OCI-LY1 (cell line): ENCODE data around the gene SLC7A7.

Experiments
- H2AFZ ChIP-seq: fragments of 200-600 bp; sonication (generic), shearing (Covaris generic); 2 replicates; pipeline ENCODE4 v1.6.0; 2014; ENCODE audit warnings: antibody characterized with exemption, mild to moderate bottlenecking, low read length
- H3F3A ChIP-seq: fragments of 200-600 bp; sonication (generic), shearing (Covaris generic); 2 replicates; pipeline ENCODE4 v1.6.0; 2014; ENCODE audit warnings: mild to moderate bottlenecking, antibody characterized with exemption, low read length, moderate library complexity; ENCODE audit not compliant: insufficient read depth
- H3K27ac ChIP-seq: fragments of 200-600 bp; sonication (generic); 2 replicates; pipeline ENCODE4 v1.5.1; 2014; ENCODE audit warnings: low read length, mixed run types, mild to moderate bottlenecking, low read depth; ENCODE audit not compliant: poor library complexity, severe bottlenecking
- H3K27me3 ChIP-seq: fragments of 200-600 bp; sonication (generic); 2 replicates; pipeline ENCODE4 v1.6.0; 2014; ENCODE audit warnings: antibody characterized with exemption, mild to moderate bottlenecking, low read length, moderate library complexity; ENCODE audit not compliant: insufficient read depth
- H3K36me3 ChIP-seq: fragments of 200-600 bp; sonication (generic); 2 replicates; pipeline ENCODE4 v1.6.1; 2014; ENCODE audit warnings: mild to moderate bottlenecking, antibody characterized with exemption, low read length, moderate library complexity, mixed read lengths; ENCODE audit not compliant: insufficient read depth
- H3K4me1 ChIP-seq: fragments of 200-600 bp; sonication (generic); 2 replicates; pipeline ENCODE4 v1.5.1; 2014; ENCODE audit warnings: mild to moderate bottlenecking, low read length, moderate library complexity; ENCODE audit not compliant: insufficient read depth, severe bottlenecking
- H3K4me2 ChIP-seq: fragments of 200-600 bp; sonication (generic), shearing (Covaris generic); 2 replicates; pipeline ENCODE4 v1.6.1; 2014; ENCODE audit warnings: low read length
- H3K4me3 ChIP-seq: fragments of 200-600 bp; sonication (generic); 2 replicates; pipeline ENCODE4 v1.5.1; 2014; ENCODE audit warnings: low read length, low read depth, mild to moderate bottlenecking, mixed read lengths; ENCODE audit not compliant: poor library complexity, severe bottlenecking
- H3K79me2 ChIP-seq: fragments of 200-600 bp; shearing (Covaris generic); 2 replicates; pipeline ENCODE4 v1.6.1; 2016; ENCODE audit warnings: mixed run types, low read length, mixed read lengths; ENCODE audit not compliant: insufficient read depth
- H3K9ac ChIP-seq: fragments of 200-600 bp; sonication (generic), shearing (Covaris generic); 2 replicates; pipeline ENCODE4 v1.6.1; 2014; ENCODE audit warnings: mild to moderate bottlenecking, low read length, mixed read lengths
- H3K9me2 ChIP-seq: fragments of 200-600 bp; sonication (generic), shearing (Covaris generic); 2 replicates; pipeline ENCODE4 v1.6.1; 2014; ENCODE audit warnings: low read depth, mild to moderate bottlenecking, low read length, mixed read lengths
- H3K9me3 ChIP-seq: fragments of 200-600 bp; shearing (Covaris generic); 2 replicates; pipeline ENCODE4 v1.6.1; 2014; ENCODE audit warnings: low read length, mixed read lengths
- H4K20me1 ChIP-seq: fragments of 200-600 bp; sonication (generic), shearing (Covaris generic); 2 replicates; pipeline ENCODE4 v1.6.0; 2016; ENCODE audit warnings: mild to moderate bottlenecking, low read length; ENCODE audit not compliant: insufficient read depth
- CTCF ChIP-seq: fragments of 200-600 bp; sonication (generic), shearing (Covaris generic); IDR thresholded peaks from 2 replicates; pipeline ENCODE4 v1.5.1; 2017; ENCODE audit warnings: mild to moderate bottlenecking, antibody characterized with exemption, low read length, moderate library complexity, mixed read lengths
- EZH2 ChIP-seq: fragments of 200-600 bp; sonication (generic), shearing (Covaris generic); IDR thresholded peaks from 2 replicates; pipeline ENCODE4 v1.8.0; 2017; ENCODE audit warnings: borderline replicate concordance, mixed run types, mild to moderate bottlenecking, antibody characterized with exemption, low read length, moderate library complexity, mixed read lengths

Gene SLC7A7

GRCh38 chr14:22792158-22792557 lies 23.1 kb downstream of the SLC7A7 start:
- H3K9me2 ChIP-seq = no peaks in the 10 kb centered on the region
- TF ChIP-seq EZH2 = no peak
- TF ChIP-seq CTCF = no peak
- no peak overlapping the region for H2AFZ ChIP-seq
- no peak overlapping the region for H3K4me3 ChIP-seq
- H3K9me3 ChIP-seq = peaks cover 4% of the 10 kb centered on the region; the same call in 1 of the 2 replicates
- H3F3A ChIP-seq = no peaks in the 10 kb centered on the region
- H3K36me3 ChIP-seq = peaks cover 8% of the 10 kb centered on the region; the same call in 1 of the 2 replicates
- no peaks in the 10 kb centered on the region for H4K20me1 ChIP-seq
- H3K79me2 ChIP-seq = no peaks in the 10 kb centered on the region
- no peak overlapping the region for H3K4me2 ChIP-seq
- no peak overlapping the region for H3K27ac ChIP-seq
- peaks cover 42% of the 10 kb centered on the region for H3K4me1 ChIP-seq
- no peaks in the 10 kb centered on the region for H3K27me3 ChIP-seq
- H3K9ac ChIP-seq = no peak overlapping the region

GRCh38 chr14:22791301-22791700 lies 23.9 kb downstream of the SLC7A7 start:
- no peak for TF ChIP-seq EZH2
- TF ChIP-seq CTCF = no peak
- H2AFZ ChIP-seq = peak overlapping the region; percentile 88

GRCh38 chr14:22786685-22787084 lies 28.6 kb downstream of the SLC7A7 start:
- Histone ChIP-seq H3K27ac (no peak overlapping the region), H3K4me1 (peaks cover 31% of the 10 kb centered on the region), H3K9me2 (no peaks in the 10 kb centered on the region), H4K20me1 (no peaks in the 10 kb centered on the region), H3K9ac (no peak overlapping the region), H3K4me3 (no peak overlapping the region), H3K9me3 (no peaks in the 10 kb centered on the region), H3K36me3 (no peaks in the 10 kb centered on the region), H3K79me2 (no peaks in the 10 kb centered on the region), H3F3A (no peaks in the 10 kb centered on the region), H3K4me2 (no peak overlapping the region), H3K27me3 (no peaks in the 10 kb centered on the region), H2AFZ (no peak overlapping the region)
- TF ChIP-seq CTCF = no peak
- TF ChIP-seq EZH2 = no peak

More at GRCh38 chr14:22791301-22791700, 23.9 kb downstream of the SLC7A7 start:
- H4K20me1 ChIP-seq = no peaks in the 10 kb centered on the region
- H3K9me2 ChIP-seq = no peaks in the 10 kb centered on the region
- H3K4me2 ChIP-seq = no peak overlapping the region
- no peaks in the 10 kb centered on the region for H3K27me3 ChIP-seq
- H3K4me1 ChIP-seq = peaks cover 44% of the 10 kb centered on the region
- peaks cover 4% of the 10 kb centered on the region; the same call in 1 of the 2 replicates for H3K9me3 ChIP-seq
- no peak overlapping the region for H3K4me3 ChIP-seq
- no peaks in the 10 kb centered on the region for H3F3A ChIP-seq
- no peaks in the 10 kb centered on the region for H3K79me2 ChIP-seq
- peaks cover 7% of the 10 kb centered on the region; the same call in 1 of the 2 replicates for H3K36me3 ChIP-seq
- H3K9ac ChIP-seq = peak overlapping the region; percentile 26; the same call in 1 of the 2 replicates
- H3K27ac ChIP-seq = peak overlapping the region; percentile 80
